ENCODE measurements around the gene HOXD9. TPM values are rescaled to one million over a fixed set of nuclear protein-coding genes. Genes with fewer than 3 reads are reported as not detected.

The HOXD9 gene
- polyA plus RNA-seq, 1 donor from 2014 or later = not detected

GRCh38 chr2:176152350-176153181 is 30.0 kb downstream of the HOXD9 start:
- Histone ChIP-seq H3K79me2 (replicated peaks; ENCODE audit: insufficient read depth, low read length) (no peaks in the 10 kb centered on the region), H3K9ac (ENCODE audit: low read length) (no peak overlapping the region), H3K27me3 (ENCODE audit: insufficient read depth, low read depth, low read length) (peaks cover 100% of the 10 kb centered on the region), H3K9me3 (ENCODE audit: low read length) (peaks cover 12% of the 10 kb centered on the region), H3F3A (ENCODE audit: insufficient read depth, low read length, poor library complexity, severe bottlenecking) (no peaks in the 10 kb centered on the region), H3K9me2 (ENCODE audit: insufficient read depth, low read length) (no peaks in the 10 kb centered on the region), H3K4me3 (ENCODE audit: low read length) (no peak overlapping the region), H3K27ac (ENCODE audit: low read length) (no peak overlapping the region), H3K36me3 (ENCODE audit: insufficient read depth, low read length) (no peaks in the 10 kb centered on the region), H3K4me2 (ENCODE audit: low read length) (no peak overlapping the region), H4K20me1 (ENCODE audit: insufficient read depth) (no peaks in the 10 kb centered on the region), H2AFZ (ENCODE audit: low read depth, low read length) (no peak overlapping the region)
- TF ChIP-seq EZH2 (IDR thresholded peaks at IDR 0.05; ENCODE audit: borderline replicate concordance, insufficient read depth, low read length, poor library complexity, severe bottlenecking) = peak; percentile 84
- no peak for TF ChIP-seq RAD21 (conservative IDR thresholded peaks at IDR 0.05)

- H3K9me2 ChIP-seq (ENCODE audit: insufficient read depth, low read length) = no peaks in the 10 kb centered on the region
- no peak overlapping the region for H3K27ac ChIP-seq (ENCODE audit: low read length)
- H3K9ac ChIP-seq (ENCODE audit: low read length) = no peak overlapping the region
- no peaks in the 10 kb centered on the region for H3K36me3 ChIP-seq (ENCODE audit: insufficient read depth, low read length)
- no peaks in the 10 kb centered on the region for H4K20me1 ChIP-seq (ENCODE audit: insufficient read depth)
- TF ChIP-seq SMC3 (conservative IDR thresholded peaks at IDR 0.05; ENCODE audit: poor library complexity) = no peak
- TF ChIP-seq TAF1 (IDR thresholded peaks at IDR 0.05; ENCODE audit: low read depth) = no peak
- TF ChIP-seq REST (IDR thresholded peaks at IDR 0.05; ENCODE audit: borderline replicate concordance) = no peak
- no peak for TF ChIP-seq POLR2AphosphoS5 (IDR thresholded peaks at IDR 0.05)
- no peak for TF ChIP-seq MXI1 (conservative IDR thresholded peaks at IDR 0.05; ENCODE audit: poor library complexity, severe bottlenecking)
- no peak for TF ChIP-seq EP300 (conservative IDR thresholded peaks at IDR 0.05; ENCODE audit: poor library complexity, severe bottlenecking)
- no peak for TF ChIP-seq EZH2 (IDR thresholded peaks at IDR 0.05; ENCODE audit: borderline replicate concordance, insufficient read depth, low read length, poor library complexity, severe bottlenecking)
- TF ChIP-seq RAD21 (conservative IDR thresholded peaks at IDR 0.05) = no peak
- TF ChIP-seq CTCF (IDR thresholded peaks at IDR 0.05; ENCODE audit: poor library complexity, severe bottlenecking) = no peak
- H3F3A ChIP-seq (ENCODE audit: insufficient read depth, low read length, poor library complexity, severe bottlenecking) = no peaks in the 10 kb centered on the region
- H3K4me3 ChIP-seq (ENCODE audit: low read length) = no peak overlapping the region
- H3K4me2 ChIP-seq (ENCODE audit: low read length) = no peak overlapping the region
- peaks cover 100% of the 10 kb centered on the region for H3K27me3 ChIP-seq (ENCODE audit: insufficient read depth, low read depth, low read length)
- no peaks in the 10 kb centered on the region for H3K79me2 ChIP-seq (replicated peaks; ENCODE audit: insufficient read depth, low read length)
- H2AFZ ChIP-seq (ENCODE audit: low read depth, low read length) = no peak overlapping the region
- H3K9me3 ChIP-seq (ENCODE audit: low read length) = peaks cover 7% of the 10 kb centered on the region
These were observed 32.2 kb downstream of the HOXD9 start for GRCh38 chr2:176154576-176155252.

All from neural cell (in vitro differentiated cells).